GM18505 (cell line): ENCODE measurements around the gene CCSER2.
"Not testable (repeated sequence)": the region's sequence is repeated elsewhere in the genome, so short reads cannot be mapped to it uniquely, and the experiment has no call there.

ENCODE experiments used
- ATAC-seq: cut with Tn5 transposase; IDR thresholded peaks from one replicate; pipeline ENCODE4 v1.9.1; 2021; ENCODE audit not compliant: unreplicated experiment
- POLR2A ChIP-seq: IDR thresholded peaks from 4 replicates; pipeline ENCODE4 v1.6.1; 2011; ENCODE audit warnings: borderline replicate concordance; ENCODE audit not compliant: insufficient read depth, insufficient read length; ENCODE audit errors: extremely low read depth

Gene CCSER2

GRCh38 chr10:84397735-84398144 lies 69.4 kb downstream of the CCSER2 start:
- no peak for ATAC-seq
- no peak for TF ChIP-seq POLR2A

- TF ChIP-seq POLR2A = no peak
- ATAC-seq = no peak
These were observed 70.3 kb downstream of the CCSER2 start for GRCh38 chr10:84398696-84399095.

- no peak for ATAC-seq
- no peak for TF ChIP-seq POLR2A
These were observed 73.6 kb downstream of the CCSER2 start for GRCh38 chr10:84401854-84402611.

GRCh38 chr10:84404783-84405182 lies 76.4 kb downstream of the CCSER2 start:
- TF ChIP-seq POLR2A = no peak
- ATAC-seq = no peak

GRCh38 chr10:84405662-84406061 lies 77.3 kb downstream of the CCSER2 start:
- TF ChIP-seq POLR2A = no peak
- no peak for ATAC-seq

GRCh38 chr10:84406561-84406960 lies 78.2 kb downstream of the CCSER2 start:
- no peak for ATAC-seq
- TF ChIP-seq POLR2A = no peak

- ATAC-seq = no peak
- no peak for TF ChIP-seq POLR2A
These were observed 79.1 kb downstream of the CCSER2 start for GRCh38 chr10:84407388-84408049.

GRCh38 chr10:84412482-84412881 lies 84.1 kb downstream of the CCSER2 start:
- TF ChIP-seq POLR2A = no peak
- no peak for ATAC-seq

GRCh38 chr10:84414110-84414509 lies 85.7 kb downstream of the CCSER2 start:
- not testable (repeated sequence) for ATAC-seq

GRCh38 chr10:84415539-84416244 lies 87.3 kb downstream of the CCSER2 start:
- ATAC-seq = no peak
- TF ChIP-seq POLR2A = no peak

- no peak for TF ChIP-seq POLR2A
- no peak for ATAC-seq
These were observed 87.8 kb downstream of the CCSER2 start for GRCh38 chr10:84416245-84416555.

GRCh38 chr10:84423719-84424118 lies 95.3 kb downstream of the CCSER2 start:
- ATAC-seq = no peak
- TF ChIP-seq POLR2A = no peak

- no peak for ATAC-seq
- TF ChIP-seq POLR2A = no peak
These were observed 96.4 kb downstream of the CCSER2 start for GRCh38 chr10:84424731-84425167.

GRCh38 chr10:84427903-84428650 lies 99.7 kb downstream of the CCSER2 start:
- no peak for TF ChIP-seq POLR2A

GRCh38 chr10:84428711-84429110 lies 100.3 kb downstream of the CCSER2 start:
- TF ChIP-seq POLR2A = no peak

More at GRCh38 chr10:84427903-84428650, 99.7 kb downstream of the CCSER2 start:
- no peak for ATAC-seq

More at GRCh38 chr10:84428711-84429110, 100.3 kb downstream of the CCSER2 start:
- ATAC-seq = no peak
